Adrenal gland (tissue), 12 donors: ENCODE results near the gene STC2. TPM values are rescaled to one million over a fixed set of nuclear protein-coding genes. Genes with fewer than 3 reads are reported as not detected.

ENCODE experiments used
- DNase-seq, 7 donors: peaks; one replicate each; pipeline ENCODE4 v3.0.0-alpha.2; 2019 to 2020
- H3K27ac ChIP-seq, 5 donors: fragments of 200-600 bp; sonication (generic) in 4 of 5; 1 replicate in 3 of 5; 2 replicates in 2 of 5; pipeline versions ENCODE4 v1.5.1 to v1.8.0; 2016 to 2020; ENCODE audit warnings: mild to moderate bottlenecking in 1 of 5
- H3K27me3 ChIP-seq: fragments of 200-600 bp; 2 replicates; pipeline ENCODE4 v1.8.0; 2021
- H3K36me3 ChIP-seq, 2 donors: fragments of 200-600 bp; replicated peaks in 1 of 2; 1 replicate in 1 of 2; 2 replicates in 1 of 2; pipeline versions ENCODE4 v1.5.1 to v1.8.0; 2018 to 2022
- H3K4me1 ChIP-seq, 2 donors: fragments of 200-600 bp; replicated peaks in 1 of 2; 1 replicate in 1 of 2; 2 replicates in 1 of 2; pipeline versions ENCODE4 v1.5.1 to v1.8.0; 2018 to 2021
- H3K4me3 ChIP-seq, 4 donors: fragments of 200-600 bp; sonication (generic) in 3 of 4; one replicate each; pipeline ENCODE4 v1.5.1; 2016 to 2018
- H3K9me3 ChIP-seq, 3 donors: fragments of 200-600 bp; sonication (generic) in 1 of 3; replicated peaks in 1 of 3; 1 replicate in 2 of 3; 2 replicates in 1 of 3; pipeline versions ENCODE4 v1.5.1 to v1.8.0; 2016 to 2021
- CTCF ChIP-seq, 6 experiments: fragments of 450-650 bp in 4 of 6; fragments of 200-600 bp in 2 of 6; sonication (generic) in 1 of 6; IDR thresholded peaks; 1 replicate in 5 of 6; 2 replicates in 1 of 6; pipeline versions ENCODE4 v1.5.1 to v1.8.0; 2016 to 2021; ENCODE audit warnings: antibody characterized with exemption in 6 of 6, mild to moderate bottlenecking in 2 of 6, moderate library complexity in 1 of 6
- POLR2A ChIP-seq, 2 donors: fragments of 450-650 bp; IDR thresholded peaks; one replicate each; pipeline ENCODE4 v1.6.1; 2017; ENCODE audit warnings: antibody characterized with exemption in 2 of 2, mild to moderate bottlenecking in 2 of 2, moderate library complexity in 1 of 2
- WGBS, 4 donors: extraction: QIAGEN DNeasy Blood & Tissue Kit in 2 of 4; methylation state at CpG; one replicate each; pipeline versions ENCODE4 v1.1.5 to v1.1.7; 2013 to 2017; 5-methylcytosine and 5-hydroxymethylcytosine counted together
- intact Hi-C, 2 donors: fragments of 100-400 bp; cut with DNase I; formaldehyde crosslinking; loops; one replicate each; pipeline versions ENCODE4 v1.14.1 to v1.15.0; 2022 to 2023
- microRNA-seq, 3 donors: library from miRNA; unstranded; fragments of <30 nt; microRNA quantifications; one replicate each; pipeline ENCODE4, GENCODE V29; 2017 to 2020
- polyA plus RNA-seq, 3 donors: library from polyadenylated mRNA; stranded (reverse); fragments of 200-250 nt in 2 of 3; fragments of 350-450 nt in 1 of 3; fragmentation: Illumina TruSeq in 1 of 3; extraction: RNeasy Lipid Tissue Mini Kit (QIAGEN cat#74804) in 1 of 3; gene quantifications; one replicate each; pipeline ENCODE4 v1.2.3, GENCODE V29; 2013 to 2014
- small RNA-seq, 2 donors: library from RNA; depleted of rRNA; stranded (forward); fragments of <200 nt; gene quantifications; one replicate each; pipeline ENCODE3, GENCODE V24; 2016
- total RNA-seq, 9 donors: library from RNA; depleted of rRNA in 4 of 9; stranded (reverse); fragments of >200 nt in 4 of 9; fragments of 120-200 nt in 1 of 9; fragmentation: NEBNext Ultra II Directional in 1 of 9; extraction: Animal tissue kit (Norgen Biotek cat#: 25700) in 1 of 9; gene quantifications; one replicate each; pipeline versions ENCODE4 v1.1.0 to v1.2.4, GENCODE V29; 2013 to 2023
- donor health status: healthy with polysubstance abuse.
- donor health status: Bipolar disorder and iron deficiency.
- donor health status: DM: yes; HTN: yes; CAD: no.
- donor health status: DM: no; HTN: no; CAD: no.
- donor health status: DM: no; HTN: no; CAD: no.
- donor health status: DM: yes; HTN: yes; CAD: no.

The STC2 gene
- total and polyA plus RNA-seq, 12 donors, result 0.28 to 3.5 (median 1.0) TPM

GRCh38 chr5:173268750-173269432 lies 59.3 kb downstream of the STC2 start:
- Histone ChIP-seq H3K4me1 (no peaks in the 10 kb centered on the region), H3K4me3 (no peak overlapping the region), H3K9me3 (no peaks in the 10 kb centered on the region), H3K36me3 (no peaks in the 10 kb centered on the region), H3K27me3 (peaks cover 16% of the 10 kb centered on the region), H3K27ac (no peak overlapping the region)
- intact Hi-C loops, result no loop called here
- 56 to 65% (median 59%) methylated on average over 12 to 14 of the region's 14 CpGs for WGBS, 4 donors
- DNase-seq, result no peak
- TF ChIP-seq POLR2A (IDR thresholded peaks at IDR 0.05) (no peak), CTCF (IDR thresholded peaks at IDR 0.05) (no peak)

DNA sequence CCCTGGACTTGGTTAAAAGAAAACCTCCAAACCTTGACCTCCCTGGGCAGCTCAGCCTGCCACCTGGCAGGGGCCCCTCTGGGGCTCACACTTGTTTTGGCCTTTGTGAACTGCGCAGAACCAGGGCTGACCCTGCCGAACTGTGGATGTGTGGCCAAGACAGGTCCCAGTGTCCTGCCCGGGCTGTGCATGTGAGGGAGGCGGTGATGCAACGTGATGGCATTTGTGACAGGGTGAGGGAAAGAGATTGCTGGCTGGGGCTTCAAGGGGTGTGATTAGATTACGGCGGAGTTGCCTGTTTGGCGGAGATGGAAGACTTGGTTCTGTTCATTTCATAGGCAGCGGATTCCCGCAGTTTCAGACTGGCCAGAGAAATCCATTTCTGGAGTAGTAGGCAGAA lies 62.8 kb downstream of the STC2 start:
- no peaks in the 10 kb centered on the region for H3K36me3 ChIP-seq
- 44 to 57% (median 53%) methylated on average over 10 of the region's 10 CpGs for WGBS, 4 donors

More for the DNA sequence above, 62.8 kb downstream of the STC2 start:
- peaks cover 16% of the 10 kb centered on the region for H3K27me3 ChIP-seq
- no peak for DNase-seq
- intact Hi-C loops, result no loop called here
- no peak overlapping the region for H3K27ac ChIP-seq
- no peak overlapping the region for H3K4me3 ChIP-seq
- H3K4me1 ChIP-seq, result no peaks in the 10 kb centered on the region
- no peaks in the 10 kb centered on the region for H3K9me3 ChIP-seq
- TF ChIP-seq POLR2A (IDR thresholded peaks at IDR 0.05), result no peak

Small RNA genes within 50 kb of the gene (microRNA-seq; reads per million reads assigned to microRNA genes)
- gene MIR8056, result 0 reads per million in 3 donors

Small RNA genes within 50 kb of the gene (small RNA-seq; reads per million reads assigned to genes)
- gene MIR8056, result 0 reads per million in 2 donors
- 0 reads per million in 2 donors for gene RNA5SP200
- gene RNU6-500P, result 0 reads per million in 2 donors

Other genes starting within 250 kb of the STC2 start
- gene BNIP1, start 183.9 kb downstream of the STC2 start, total RNA-seq, result 10 to 100 TPM in 7 of 9 donors, 1 to 10 TPM in 2; 5.9 to 28.8 (median 14.2) TPM
- 10 to 100 TPM; 13.1 to 26.9 (median 16.0) TPM for gene BNIP1, start 183.9 kb downstream of the STC2 start, polyA plus RNA-seq
- not detected for gene NKX2-5, start 93.2 kb downstream of the STC2 start, total RNA-seq
- under 1 TPM in 2 of 3 donors, not detected in 1; 0.07 to 0.48 TPM for gene NKX2-5, start 93.2 kb downstream of the STC2 start, polyA plus RNA-seq